ENCODE data around the gene PADI2. TPM values are rescaled to one million over a fixed set of nuclear protein-coding genes. Genes with fewer than 3 reads are reported as not detected.

PADI2 gene
- total and polyA plus RNA-seq, 2 donors (not counting 1 experiment from before 2014, with no cell fraction given): 0.25 to 14.2 TPM

- no peak overlapping the region for H3K9ac ChIP-seq (ENCODE audit: low read length)
- no peaks in the 10 kb centered on the region for H3K36me3 ChIP-seq (replicated peaks in 1 of 2; ENCODE audit: control extremely low read depth in 1 of 2, control insufficient read depth in 1 of 2, extremely low read depth in 1 of 2, insufficient read depth in 2 of 2, low read length in 1 of 2)
- intact Hi-C loops (cut with micrococcal nuclease): no loop called here
- H3K9me3 Mint-ChIP-seq (ENCODE audit: insufficient read depth): no peaks in the 10 kb centered on the region
- H4K20me1 ChIP-seq (ENCODE audit: control insufficient read depth, insufficient read depth, low read length, poor library complexity, severe bottlenecking): no peaks in the 10 kb centered on the region
- H3K27ac Mint-ChIP-seq: no peak overlapping the region
- H3K27me3 Mint-ChIP-seq: peaks cover 15% of the 10 kb centered on the region
- POLR2A ChIA-PET: no interaction called here
- DNase-seq (no peak), ATAC-seq (ENCODE audit: low read depth) (no peak)
- H3K4me1 Mint-ChIP-seq: no peaks in the 10 kb centered on the region
- H3K4me3 ChIP-seq (ENCODE audit: control extremely low read depth in 1 of 5, extremely low read depth in 1 of 5, insufficient read depth in 1 of 5, low read depth in 2 of 5, low read length in 4 of 5): no peak overlapping the region
- CTCF ChIA-PET: no interaction called here
- H3K27ac ChIP-seq (ENCODE audit: low read length in 2 of 2): no peak overlapping the region
- TF ChIP-seq, protein P1, sequence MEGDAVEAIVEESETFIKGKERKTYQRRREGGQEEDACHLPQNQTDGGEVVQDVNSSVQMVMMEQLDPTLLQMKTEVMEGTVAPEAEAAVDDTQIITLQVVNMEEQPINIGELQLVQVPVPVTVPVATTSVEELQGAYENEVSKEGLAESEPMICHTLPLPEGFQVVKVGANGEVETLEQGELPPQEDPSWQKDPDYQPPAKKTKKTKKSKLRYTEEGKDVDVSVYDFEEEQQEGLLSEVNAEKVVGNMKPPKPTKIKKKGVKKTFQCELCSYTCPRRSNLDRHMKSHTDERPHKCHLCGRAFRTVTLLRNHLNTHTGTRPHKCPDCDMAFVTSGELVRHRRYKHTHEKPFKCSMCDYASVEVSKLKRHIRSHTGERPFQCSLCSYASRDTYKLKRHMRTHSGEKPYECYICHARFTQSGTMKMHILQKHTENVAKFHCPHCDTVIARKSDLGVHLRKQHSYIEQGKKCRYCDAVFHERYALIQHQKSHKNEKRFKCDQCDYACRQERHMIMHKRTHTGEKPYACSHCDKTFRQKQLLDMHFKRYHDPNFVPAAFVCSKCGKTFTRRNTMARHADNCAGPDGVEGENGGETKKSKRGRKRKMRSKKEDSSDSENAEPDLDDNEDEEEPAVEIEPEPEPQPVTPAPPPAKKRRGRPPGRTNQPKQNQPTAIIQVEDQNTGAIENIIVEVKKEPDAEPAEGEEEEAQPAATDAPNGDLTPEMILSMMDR (IDR thresholded peaks at IDR 0.05): no peak
- no peak for TF ChIP-seq EZH2 (IDR thresholded peaks at IDR 0.05; ENCODE audit: borderline replicate concordance, insufficient read depth, low read depth, low read length, poor library complexity, severe bottlenecking)
- no peaks in the 10 kb centered on the region for H3K9me3 ChIP-seq (ENCODE audit: control extremely low read depth in 1 of 3, control insufficient read depth in 2 of 3, insufficient read depth in 1 of 3, low read length in 2 of 3)
- no peak overlapping the region for H2AFZ ChIP-seq (ENCODE audit: insufficient read depth, low read depth, low read length, poor library complexity, severe bottlenecking)
- H3K79me2 ChIP-seq (ENCODE audit: control insufficient read depth, insufficient read depth, low read length): no peaks in the 10 kb centered on the region
- H3K27me3 ChIP-seq (replicated peaks in 1 of 4; ENCODE audit: control extremely low read depth in 1 of 4, control insufficient read depth in 3 of 4, insufficient read depth in 4 of 4, low read length in 3 of 4): no peaks in the 10 kb centered on the region
- H3K4me2 ChIP-seq (replicated peaks; ENCODE audit: low read depth, low read length, poor library complexity, severe bottlenecking): no peak overlapping the region
- H3K4me1 ChIP-seq (ENCODE audit: control insufficient read depth in 2 of 2, insufficient read depth in 2 of 2, low read length in 2 of 2): no peaks in the 10 kb centered on the region
- no CpG with 5 or more reads among the region's 1 CpG for WGBS (ENCODE audit: insufficient coverage)
- no peak overlapping the region for H3K4me3 Mint-ChIP-seq
These were observed 10.5 kb downstream of the PADI2 start for GRCh38 chr1:17108786-17109185.

- no peak overlapping the region for H3K4me3 ChIP-seq (ENCODE audit: control extremely low read depth in 1 of 5, extremely low read depth in 1 of 5, insufficient read depth in 1 of 5, low read depth in 2 of 5, low read length in 4 of 5)
- CTCF ChIA-PET: no interaction called here
- Mint-ChIP-seq H3K27ac (no peak overlapping the region), H3K4me3 (no peak overlapping the region), H3K4me1 (no peaks in the 10 kb centered on the region), H3K9me3 (ENCODE audit: insufficient read depth) (no peaks in the 10 kb centered on the region), H3K27me3 (peaks cover 15% of the 10 kb centered on the region)
- H3K9ac ChIP-seq (ENCODE audit: low read length): no peak overlapping the region
- WGBS (ENCODE audit: insufficient coverage): 93% methylated on average over 3 of the region's 8 CpGs
- H3K4me2 ChIP-seq (replicated peaks; ENCODE audit: low read depth, low read length, poor library complexity, severe bottlenecking): no peak overlapping the region
- TF ChIP-seq, protein P1 (IDR thresholded peaks at IDR 0.05): no peak
- no peak for TF ChIP-seq EZH2 (IDR thresholded peaks at IDR 0.05; ENCODE audit: borderline replicate concordance, insufficient read depth, low read depth, low read length, poor library complexity, severe bottlenecking)
- no peaks in the 10 kb centered on the region for H3K36me3 ChIP-seq (replicated peaks in 1 of 2; ENCODE audit: control extremely low read depth in 1 of 2, control insufficient read depth in 1 of 2, extremely low read depth in 1 of 2, insufficient read depth in 2 of 2, low read length in 1 of 2)
- H3K4me1 ChIP-seq (ENCODE audit: control insufficient read depth in 2 of 2, insufficient read depth in 2 of 2, low read length in 2 of 2): no peaks in the 10 kb centered on the region
- no peaks in the 10 kb centered on the region for H3K27me3 ChIP-seq (replicated peaks in 1 of 4; ENCODE audit: control extremely low read depth in 1 of 4, control insufficient read depth in 3 of 4, insufficient read depth in 4 of 4, low read length in 3 of 4)
- intact Hi-C loops (cut with micrococcal nuclease): no loop called here
- no peaks in the 10 kb centered on the region for H3K79me2 ChIP-seq (ENCODE audit: control insufficient read depth, insufficient read depth, low read length)
- H3K9me3 ChIP-seq (ENCODE audit: control extremely low read depth in 1 of 3, control insufficient read depth in 2 of 3, insufficient read depth in 1 of 3, low read length in 2 of 3): no peaks in the 10 kb centered on the region
- DNase-seq (no peak), ATAC-seq (ENCODE audit: low read depth) (no peak)
- H4K20me1 ChIP-seq (ENCODE audit: control insufficient read depth, insufficient read depth, low read length, poor library complexity, severe bottlenecking): no peaks in the 10 kb centered on the region
- no peak overlapping the region for H3K27ac ChIP-seq (ENCODE audit: low read length in 2 of 2)
- no peak overlapping the region for H2AFZ ChIP-seq (ENCODE audit: insufficient read depth, low read depth, low read length, poor library complexity, severe bottlenecking)
- POLR2A ChIA-PET: no interaction called here
These were observed 10.9 kb downstream of the PADI2 start for GRCh38 chr1:17108360-17108759.

Data from B cell (primary cell).